Measurements from ENCODE around the gene LMNTD2.
A peak's percentile ranks its signal among the peaks of the same experiment; 100 is the strongest.
"Not testable (repeated sequence)": the region's sequence is repeated elsewhere in the genome, so short reads cannot be mapped to it uniquely, and the experiment has no call there.

LMNTD2 gene

GRCh38 chr11:587546-587945 lies 27.0 kb upstream of the LMNTD2 start:
- DNase-seq (ENCODE audit: low spot score): no peak

- DNase-seq (ENCODE audit: low spot score): no peak
Measured at GRCh38 chr11:586376-587316, 26.1 kb upstream of the LMNTD2 start.

- no peak for DNase-seq (ENCODE audit: low spot score)
Measured at GRCh38 chr11:584287-584686, 23.7 kb upstream of the LMNTD2 start.

GRCh38 chr11:581752-582151 lies 21.2 kb upstream of the LMNTD2 start:
- DNase-seq (ENCODE audit: low spot score): no peak

- DNase-seq (ENCODE audit: low spot score): no peak
Measured at GRCh38 chr11:581342-581741, 20.8 kb upstream of the LMNTD2 start.

- DNase-seq (ENCODE audit: low spot score): no peak
Measured at GRCh38 chr11:579830-580601, 19.5 kb upstream of the LMNTD2 start.

- DNase-seq (ENCODE audit: low spot score): no peak
Measured at GRCh38 chr11:578276-579035, 17.9 kb upstream of the LMNTD2 start.

- no peak for DNase-seq (ENCODE audit: low spot score)
Measured at GRCh38 chr11:577611-577894, 17.0 kb upstream of the LMNTD2 start.

GRCh38 chr11:576811-577610 lies 16.5 kb upstream of the LMNTD2 start:
- DNase-seq (ENCODE audit: low spot score): no peak

GRCh38 chr11:575996-576768 lies 15.6 kb upstream of the LMNTD2 start, which contains the start of gene PHRF1:
TSS of gene PHRF1 (plus strand) at chr11:576470. CDS start at chr11:581513, 5,043 bp downstream.
- peak; percentile 98 for DNase-seq (ENCODE audit: low spot score)

- DNase-seq (ENCODE audit: low spot score): peak; percentile 98
Measured at GRCh38 chr11:575313-575995, 14.9 kb upstream of the LMNTD2 start.

GRCh38 chr11:574632-575312 lies 14.2 kb upstream of the LMNTD2 start:
- no peak for DNase-seq (ENCODE audit: low spot score)

GRCh38 chr11:574031-574570 lies 13.6 kb upstream of the LMNTD2 start:
- not testable (repeated sequence) for DNase-seq (ENCODE audit: low spot score)

GRCh38 chr11:573146-573759 lies 12.7 kb upstream of the LMNTD2 start:
- no peak for DNase-seq (ENCODE audit: low spot score)

- no peak for DNase-seq (ENCODE audit: low spot score)
Measured at GRCh38 chr11:571802-572185, 11.3 kb upstream of the LMNTD2 start.

- DNase-seq (ENCODE audit: low spot score): no peak
Measured at GRCh38 chr11:569158-569885, 8.8 kb upstream of the LMNTD2 start.

- DNase-seq (ENCODE audit: low spot score): peak; percentile 98
Measured at GRCh38 chr11:568306-569157, 8.0 kb upstream of the LMNTD2 start.
